ENCODE results near the gene VEZT.

The VEZT gene

DNA sequence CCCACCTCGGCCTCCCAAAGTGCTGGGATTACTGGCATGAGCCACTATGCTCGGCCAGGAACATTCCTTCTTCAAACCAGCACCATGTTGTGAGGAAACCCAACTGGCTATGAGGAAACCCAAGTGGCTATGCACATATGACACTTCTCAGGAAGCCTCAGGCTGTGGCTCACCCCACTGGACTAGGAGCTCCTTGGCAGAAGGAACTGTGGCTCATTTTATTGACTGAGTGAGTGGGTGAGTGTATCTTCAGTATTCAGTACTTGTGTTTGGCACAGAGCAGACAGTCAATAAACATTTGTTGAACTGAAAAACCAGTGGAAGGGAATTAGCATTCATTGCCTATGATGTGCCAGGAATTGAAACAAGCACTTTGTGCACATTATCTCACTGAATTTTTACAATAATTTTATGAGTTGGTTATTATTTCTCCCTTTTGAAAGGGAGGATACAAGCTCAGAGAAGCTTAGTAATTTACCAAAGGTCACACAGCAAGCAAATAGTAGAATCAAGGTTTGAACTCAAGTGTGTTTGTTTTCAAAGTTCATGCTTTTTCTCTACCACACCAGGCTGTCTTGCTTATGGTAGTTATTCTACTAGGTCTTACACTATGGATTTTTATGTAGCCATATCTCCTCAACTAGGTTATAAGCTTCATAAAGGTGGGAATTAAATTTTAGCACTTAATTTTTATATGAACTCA, 121.6 kb downstream of the VEZT start:
- Histone ChIP-seq H2AFZ (ENCODE audit: low read depth) (no peak overlapping the region), H3K4me1 (ENCODE audit: low read depth, poor library complexity, severe bottlenecking) (no peaks in the 10 kb centered on the region)
- no peak for TF ChIP-seq CTCF (conservative IDR thresholded peaks at IDR 0.05; ENCODE audit: low read depth, low read length)

GRCh38 chr12:95342008-95342407, 124.4 kb downstream of the VEZT start:
- H3K4me2 ChIP-seq = no peak overlapping the region
- no peak for TF ChIP-seq CTCF (conservative IDR thresholded peaks at IDR 0.05; ENCODE audit: low read depth, low read length)
- no peak overlapping the region for H2AFZ ChIP-seq (ENCODE audit: low read depth)
- no peaks in the 10 kb centered on the region for H3K79me2 ChIP-seq (ENCODE audit: insufficient read depth, low read depth)
- H3K36me3 ChIP-seq (ENCODE audit: insufficient read depth) = no peaks in the 10 kb centered on the region
- H3K4me3 ChIP-seq (IDR thresholded peaks at IDR 0.05; ENCODE audit: insufficient read depth, low read depth, low read length) = no peak overlapping the region
- no peaks in the 10 kb centered on the region for H3K27me3 ChIP-seq (ENCODE audit: insufficient read depth, low read depth)
- H4K20me1 ChIP-seq (ENCODE audit: insufficient read depth) = no peaks in the 10 kb centered on the region
- no peak overlapping the region for H3K9ac ChIP-seq
- no peak overlapping the region for H3K27ac ChIP-seq
- H3K4me1 ChIP-seq (ENCODE audit: low read depth, poor library complexity, severe bottlenecking) = no peaks in the 10 kb centered on the region

More for the DNA sequence above, 121.6 kb downstream of the VEZT start:
- Histone ChIP-seq H3K4me3 (IDR thresholded peaks at IDR 0.05; ENCODE audit: insufficient read depth, low read depth, low read length) (no peak overlapping the region), H3K79me2 (ENCODE audit: insufficient read depth, low read depth) (no peaks in the 10 kb centered on the region), H3K27me3 (ENCODE audit: insufficient read depth, low read depth) (no peaks in the 10 kb centered on the region), H3K27ac (no peak overlapping the region), H3K4me2 (no peak overlapping the region), H3K36me3 (ENCODE audit: insufficient read depth) (no peaks in the 10 kb centered on the region), H3K9ac (no peak overlapping the region), H4K20me1 (ENCODE audit: insufficient read depth) (no peaks in the 10 kb centered on the region)

DNA sequence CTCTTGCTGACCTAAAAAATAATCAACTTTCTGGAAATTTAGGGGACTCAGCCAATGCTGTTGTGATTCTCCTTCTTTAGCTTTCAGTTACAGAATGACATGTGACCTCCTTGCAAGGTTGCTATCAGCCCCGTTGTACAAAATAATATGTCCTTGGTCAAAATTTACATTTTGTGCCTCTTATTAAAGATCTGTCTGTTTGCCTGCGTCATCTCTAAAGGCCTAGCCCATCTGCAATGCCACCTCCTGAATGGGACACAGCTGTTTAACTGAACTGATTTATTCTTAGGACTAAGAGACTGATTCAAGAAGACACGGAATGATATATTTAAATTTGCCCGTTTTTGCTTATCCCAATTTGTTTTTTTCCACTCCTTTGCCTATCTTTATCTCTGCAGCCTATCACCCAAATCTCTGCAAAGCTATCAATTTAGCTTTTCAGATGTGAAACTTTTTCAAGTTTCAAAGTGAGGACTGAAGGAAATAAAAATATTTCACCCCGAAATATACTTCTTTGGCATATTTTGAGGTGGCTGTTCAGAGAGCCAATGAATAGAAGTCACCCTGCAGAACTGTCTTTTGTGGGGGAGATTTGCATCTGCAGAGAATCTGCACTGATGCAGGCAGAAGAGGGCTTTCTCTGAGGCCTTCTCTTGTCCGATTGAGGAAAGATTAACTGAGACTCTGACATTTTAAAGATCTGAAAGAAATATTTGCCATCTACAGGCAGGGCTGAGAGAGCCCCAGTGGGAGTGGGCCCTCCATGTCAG, 126.0 kb downstream of the VEZT start:
- Histone ChIP-seq H3K4me2 (no peak overlapping the region), H2AFZ (ENCODE audit: low read depth) (no peak overlapping the region), H3K36me3 (ENCODE audit: insufficient read depth) (no peaks in the 10 kb centered on the region), H3K9ac (no peak overlapping the region), H3K27ac (no peak overlapping the region), H3K4me3 (IDR thresholded peaks at IDR 0.05; ENCODE audit: insufficient read depth, low read depth, low read length) (no peak overlapping the region), H3K4me1 (ENCODE audit: low read depth, poor library complexity, severe bottlenecking) (no peaks in the 10 kb centered on the region), H4K20me1 (ENCODE audit: insufficient read depth) (no peaks in the 10 kb centered on the region), H3K27me3 (ENCODE audit: insufficient read depth, low read depth) (no peaks in the 10 kb centered on the region), H3K79me2 (ENCODE audit: insufficient read depth, low read depth) (no peaks in the 10 kb centered on the region)
- TF ChIP-seq CTCF (conservative IDR thresholded peaks at IDR 0.05; ENCODE audit: low read depth, low read length) = no peak

DNA sequence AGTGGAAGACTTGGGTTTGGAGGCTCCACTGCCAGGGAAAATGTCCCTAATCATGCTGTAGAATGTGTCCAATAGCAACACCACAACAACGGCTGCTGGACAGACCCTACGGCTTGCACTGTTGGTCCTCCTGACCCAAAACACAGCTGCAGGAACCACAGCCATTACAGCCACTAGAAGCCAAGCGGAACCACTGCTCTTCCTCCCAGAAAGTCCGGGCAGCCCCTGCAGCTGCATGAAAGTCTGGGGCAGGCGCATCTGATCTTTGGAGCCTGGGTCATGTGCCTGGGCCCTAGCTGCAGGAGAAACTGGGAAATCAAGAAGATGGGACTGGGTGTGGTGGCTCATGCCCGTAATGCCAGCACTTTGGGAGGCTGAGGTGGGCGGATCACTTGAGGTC, 131.7 kb downstream of the VEZT start:
- no peaks in the 10 kb centered on the region for H3K27me3 ChIP-seq (ENCODE audit: insufficient read depth, low read depth)

More for the DNA sequence above, 131.7 kb downstream of the VEZT start:
- Histone ChIP-seq H3K4me1 (ENCODE audit: low read depth, poor library complexity, severe bottlenecking) (no peaks in the 10 kb centered on the region), H3K9ac (no peak overlapping the region), H3K27ac (no peak overlapping the region), H3K79me2 (ENCODE audit: insufficient read depth, low read depth) (no peaks in the 10 kb centered on the region), H3K36me3 (ENCODE audit: insufficient read depth) (no peaks in the 10 kb centered on the region), H2AFZ (ENCODE audit: low read depth) (no peak overlapping the region), H4K20me1 (ENCODE audit: insufficient read depth) (no peaks in the 10 kb centered on the region), H3K4me2 (no peak overlapping the region), H3K4me3 (IDR thresholded peaks at IDR 0.05; ENCODE audit: insufficient read depth, low read depth, low read length) (no peak overlapping the region)
- TF ChIP-seq CTCF (conservative IDR thresholded peaks at IDR 0.05; ENCODE audit: low read depth, low read length) = no peak
